Spleen (tissue), 11 donors: ENCODE measurements around the gene ST6GAL1. TPM values are rescaled to one million over a fixed set of nuclear protein-coding genes. Genes with fewer than 3 reads are reported as not detected.
A peak's percentile ranks its signal among the peaks of the same experiment; 100 is the strongest.

Source experiments
- DNase-seq: peaks from one replicate; pipeline ENCODE4 v3.0.0-alpha.2; 2020
- H3K27ac ChIP-seq, 8 donors: fragments of 200-600 bp; sonication (generic) in 7 of 8; 1 replicate in 4 of 8; 2 replicates in 4 of 8; pipeline versions ENCODE4 v1.5.0 to v1.8.0; 2016 to 2021; ENCODE audit warnings: inconsistent platforms in 4 of 8, mild to moderate bottlenecking in 4 of 8, moderate library complexity in 1 of 8
- H3K27me3 ChIP-seq, 7 donors: fragments of 200-600 bp; sonication (generic) in 6 of 7; replicated peaks in 1 of 7; 1 replicate in 4 of 7; 2 replicates in 3 of 7; pipeline versions ENCODE4 v1.5.0 to v1.8.0; 2016 to 2021; ENCODE audit warnings: inconsistent platforms in 3 of 7, mild to moderate bottlenecking in 1 of 7
- H3K36me3 ChIP-seq, 6 donors: fragments of 200-600 bp; sonication (generic) in 5 of 6; 1 replicate in 4 of 6; 2 replicates in 2 of 6; pipeline versions ENCODE4 v1.5.0 to v1.8.0; 2016 to 2021; ENCODE audit warnings: inconsistent platforms in 2 of 6
- H3K4me1 ChIP-seq, 6 donors: fragments of 200-600 bp; sonication (generic) in 5 of 6; 1 replicate in 3 of 6; 2 replicates in 3 of 6; pipeline versions ENCODE4 v1.5.0 to v1.8.0; 2016 to 2021; ENCODE audit warnings: inconsistent platforms in 3 of 6
- H3K4me3 ChIP-seq, 8 donors: fragments of 200-600 bp; sonication (generic) in 7 of 8; 1 replicate in 4 of 8; 2 replicates in 4 of 8; pipeline versions ENCODE4 v1.5.0 to v1.8.0; 2016 to 2021; ENCODE audit warnings: inconsistent platforms in 4 of 8, mild to moderate bottlenecking in 4 of 8, moderate library complexity in 2 of 8
- H3K9me3 ChIP-seq, 8 donors: fragments of 200-600 bp; sonication (generic) in 7 of 8; 1 replicate in 4 of 8; 2 replicates in 4 of 8; pipeline versions ENCODE4 v1.5.0 to v1.8.0; 2016 to 2021; ENCODE audit warnings: inconsistent platforms in 4 of 8
- CTCF ChIP-seq, 11 experiments: fragments of 200-600 bp in 7 of 11; fragments of 450-650 bp in 4 of 11; sonication (generic) in 4 of 11; IDR thresholded peaks in 8 of 11; conservative IDR thresholded peaks in 3 of 11; 1 replicate in 7 of 11; 2 replicates in 4 of 11; pipeline versions ENCODE4 v1.4.0 to v1.8.0; 2016 to 2021; ENCODE audit warnings: antibody characterized with exemption in 11 of 11, inconsistent platforms in 4 of 11, mild to moderate bottlenecking in 1 of 11
- POLR2A ChIP-seq, 3 donors: fragments of 450-650 bp; IDR thresholded peaks; one replicate each; pipeline ENCODE4 v1.5.1; 2017; ENCODE audit warnings: antibody characterized with exemption in 3 of 3, mild to moderate bottlenecking in 1 of 3
- POLR2AphosphoS5 ChIP-seq, 3 donors: sonication (generic); formaldehyde crosslinking; IDR thresholded peaks; one replicate each; pipeline ENCODE4 v1.5.1; 2017; ENCODE audit warnings: antibody characterized with exemption in 3 of 3
- WGBS, 5 donors: extraction: QIAGEN DNeasy Blood & Tissue Kit in 3 of 5; methylation state at CpG; one replicate each; pipeline versions ENCODE4 v1.1.5 to v1.1.7; 2013 to 2018; 5-methylcytosine and 5-hydroxymethylcytosine counted together
- intact Hi-C: fragments of 100-400 bp; cut with DNase I; formaldehyde crosslinking; loops from one replicate; pipeline ENCODE4 v1.15.0; 2023; ENCODE audit warnings: low total_unique reads
- polyA plus RNA-seq, 3 donors: library from polyadenylated mRNA; stranded (reverse); fragments of 200-250 nt; gene quantifications; one replicate each; pipeline ENCODE4 v1.2.1, GENCODE V29; 2013
- total RNA-seq, 7 donors: library from RNA; depleted of rRNA in 3 of 7; stranded (reverse); fragments of >200 nt in 3 of 7; fragmentation: NEBNext Ultra II Directional in 4 of 7; extraction: Animal tissue kit (Norgen Biotek cat#: 25700) in 4 of 7; gene quantifications; one replicate each; pipeline versions ENCODE4 v1.1.0 to v1.2.1, GENCODE V29; 2016 to 2021
- donor health status: healthy with polysubstance abuse.
- donor health status: DM: no; HTN: no; CAD: no; lungs with moderate emphysema.
- donor health status: DM: no; HTN: no; CAD: no.
- donor health status: Bipolar disorder and iron deficiency.
- donor health status: healthy.
- donor health status: DM: no; HTN: no; CAD: no.
- donor health status: DM: yes; HTN: yes; CAD: no.

The ST6GAL1 gene
- total and polyA plus RNA-seq, 10 donors: 46.7 to 247 (median 187) TPM

GRCh38 chr3:186997061-186997460, 66.7 kb downstream of the ST6GAL1 start:
- WGBS, 5 donors: 46 to 59% (median 55%) methylated on average over 3 of the region's 3 CpGs
- Histone ChIP-seq H3K4me3 (peak overlapping the region in 7 of 8 donors; percentile 8 to 63 (median 24)), H3K36me3 (peaks cover 0 to 21% (median 0%) of the 10 kb centered on the region in 6 donors), H3K9me3 (no peaks in the 10 kb centered on the region), H3K27ac (peak overlapping the region; percentile 40 to 91 (median 84)), H3K27me3 (no peaks in the 10 kb centered on the region), H3K4me1 (peaks cover 9 to 100% (median 75%) of the 10 kb centered on the region in 6 donors)
- intact Hi-C loops: no loop called here
- TF ChIP-seq POLR2AphosphoS5 (IDR thresholded peaks at IDR 0.05): peak in 1 of 3 donors; percentile 43
- TF ChIP-seq POLR2A (IDR thresholded peaks at IDR 0.05): no peak
- no peak for DNase-seq

- H3K36me3 ChIP-seq: peaks cover 0 to 18% (median 0%) of the 10 kb centered on the region in 6 donors
- H3K27ac ChIP-seq: peak overlapping the region in 7 of 8 donors; percentile 81 to 91 (median 84)
- peaks cover 7 to 100% (median 74%) of the 10 kb centered on the region in 6 donors for H3K4me1 ChIP-seq
- no peaks in the 10 kb centered on the region for H3K27me3 ChIP-seq
- intact Hi-C loops: no loop called here
- no peaks in the 10 kb centered on the region for H3K9me3 ChIP-seq
- DNase-seq: no peak
- H3K4me3 ChIP-seq: peak overlapping the region in 7 of 8 donors; percentile 8 to 63 (median 24)
- TF ChIP-seq POLR2A (IDR thresholded peaks at IDR 0.05): peak in 1 of 3 donors; percentile 2
- TF ChIP-seq POLR2AphosphoS5 (IDR thresholded peaks at IDR 0.05): peak in 2 of 3 donors; percentile 25 to 52
- no peak for TF ChIP-seq CTCF (IDR thresholded peaks at IDR 0.05 in 8 of 11, conservative IDR thresholded peaks at IDR 0.05 in 3 of 11)
- 69 to 77% (median 76%) methylated on average over 10 of the region's 10 CpGs for WGBS, 5 donors
These were observed 67.2 kb downstream of the ST6GAL1 start for GRCh38 chr3:186997473-186997939.

- TF ChIP-seq POLR2AphosphoS5 (IDR thresholded peaks at IDR 0.05) (peak in 1 of 3 donors; percentile 22), CTCF (IDR thresholded peaks at IDR 0.05 in 8 of 11, conservative IDR thresholded peaks at IDR 0.05 in 3 of 11) (no peak)
- H3K27ac ChIP-seq: peak overlapping the region; percentile 50 to 91 (median 84)
- H3K4me1 ChIP-seq: peaks cover 7 to 100% (median 63%) of the 10 kb centered on the region in 6 donors
- intact Hi-C loops: no loop called here
- H3K27me3 ChIP-seq: no peaks in the 10 kb centered on the region
- no peaks in the 10 kb centered on the region for H3K9me3 ChIP-seq
- H3K36me3 ChIP-seq: peaks cover 0 to 20% (median 0%) of the 10 kb centered on the region in 6 donors
- WGBS, 5 donors: 78 to 89% (median 87%) methylated on average over 9 of the region's 9 CpGs
- DNase-seq: no peak
- H3K4me3 ChIP-seq: peak overlapping the region in 4 of 8 donors; percentile 5 to 63 (median 34)
These were observed 68.6 kb downstream of the ST6GAL1 start for GRCh38 chr3:186998937-186999368.

GRCh38 chr3:187000711-187001151, 70.4 kb downstream of the ST6GAL1 start:
- Histone ChIP-seq H3K4me1 (peaks cover 14 to 100% (median 59%) of the 10 kb centered on the region in 6 donors), H3K27ac (peak overlapping the region; percentile 69 to 91 (median 84)), H3K4me3 (peak overlapping the region in 2 of 8 donors; percentile 5 to 63), H3K27me3 (no peaks in the 10 kb centered on the region), H3K9me3 (no peaks in the 10 kb centered on the region), H3K36me3 (peaks cover 0 to 30% (median 0%) of the 10 kb centered on the region in 6 donors)
- DNase-seq: no peak
- TF ChIP-seq CTCF (IDR thresholded peaks at IDR 0.05 in 8 of 11, conservative IDR thresholded peaks at IDR 0.05 in 3 of 11) (no peak), POLR2A (IDR thresholded peaks at IDR 0.05) (no peak), POLR2AphosphoS5 (IDR thresholded peaks at IDR 0.05) (peak in 2 of 3 donors; percentile 22 to 87)
- intact Hi-C loops: no loop called here
- 46 to 64% (median 51%) methylated on average over 4 of the region's 4 CpGs for WGBS, 5 donors
